ENCODE data around the gene PLAC1.

The PLAC1 gene

GRCh38 chrX:134633394-134633793, 24.9 kb downstream of the PLAC1 start:
- DNase-seq (ENCODE audit: low read depth) = no peak
- no peak overlapping the region for H3K4me3 ChIP-seq (ENCODE audit: low read length)
- TF ChIP-seq CTCF (conservative IDR thresholded peaks at IDR 0.05; ENCODE audit: low read depth, low read length) = no peak

- H3K4me3 ChIP-seq (ENCODE audit: low read length) = no peak overlapping the region
- no peak for TF ChIP-seq CTCF (conservative IDR thresholded peaks at IDR 0.05; ENCODE audit: low read depth, low read length)
- no peak for DNase-seq (ENCODE audit: low read depth)
These were observed 25.9 kb downstream of the PLAC1 start for GRCh38 chrX:134632355-134632754.

- no peak overlapping the region for H3K4me3 ChIP-seq (ENCODE audit: low read length)
- DNase-seq (ENCODE audit: low read depth) = no peak
- no peak for TF ChIP-seq CTCF (conservative IDR thresholded peaks at IDR 0.05; ENCODE audit: low read depth, low read length)
These were observed 26.6 kb downstream of the PLAC1 start for GRCh38 chrX:134631426-134632346.

GRCh38 chrX:134628663-134629062, 29.6 kb downstream of the PLAC1 start:
- no peak for TF ChIP-seq CTCF (conservative IDR thresholded peaks at IDR 0.05; ENCODE audit: low read depth, low read length)
- H3K4me3 ChIP-seq (ENCODE audit: low read length) = no peak overlapping the region
- no peak for DNase-seq (ENCODE audit: low read depth)

GRCh38 chrX:134626434-134626833, 31.8 kb downstream of the PLAC1 start:
- DNase-seq (ENCODE audit: low read depth) = no peak
- no peak overlapping the region for H3K4me3 ChIP-seq (ENCODE audit: low read length)
- no peak for TF ChIP-seq CTCF (conservative IDR thresholded peaks at IDR 0.05; ENCODE audit: low read depth, low read length)

GRCh38 chrX:134625315-134625718, 33.0 kb downstream of the PLAC1 start:
- TF ChIP-seq CTCF (conservative IDR thresholded peaks at IDR 0.05; ENCODE audit: low read depth, low read length) = no peak
- DNase-seq (ENCODE audit: low read depth) = no peak
- no peak overlapping the region for H3K4me3 ChIP-seq (ENCODE audit: low read length)

GRCh38 chrX:134624046-134624430, 34.2 kb downstream of the PLAC1 start:
- TF ChIP-seq CTCF (conservative IDR thresholded peaks at IDR 0.05; ENCODE audit: low read depth, low read length) = no peak
- H3K4me3 ChIP-seq (ENCODE audit: low read length) = no peak overlapping the region
- DNase-seq (ENCODE audit: low read depth) = no peak
